ENCODE data around the gene C16orf74.

Gene C16orf74

GRCh38 chr16:85668676-85669424 is 82.0 kb downstream of the C16orf74 start:
- no peak for DNase-seq

- no peak for DNase-seq
Measured at GRCh38 chr16:85667841-85668413, 83.0 kb downstream of the C16orf74 start.

DNA sequence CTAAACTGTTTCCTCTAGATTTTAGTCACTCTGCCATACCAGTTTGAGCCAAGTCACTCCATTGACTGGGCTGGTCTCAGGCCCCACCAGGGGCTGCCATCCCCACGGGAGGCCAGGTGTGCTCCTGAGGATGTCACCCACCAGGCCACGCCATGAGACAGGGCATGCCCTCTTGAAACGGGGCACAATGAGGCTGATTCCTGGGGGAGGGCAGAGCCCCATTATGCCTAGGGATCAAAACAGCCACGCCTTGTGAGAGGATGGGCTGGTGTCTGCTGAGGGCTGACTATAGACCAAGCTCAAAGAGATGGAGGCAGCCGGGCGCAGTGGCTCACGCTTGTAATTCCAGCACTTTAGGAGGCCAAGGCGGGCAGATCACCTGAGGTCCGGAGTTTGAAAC is 83.6 kb downstream of the C16orf74 start:
- DNase-seq: no peak

GRCh38 chr16:85665929-85666328 is 85.0 kb downstream of the C16orf74 start:
- DNase-seq: no peak

DNA sequence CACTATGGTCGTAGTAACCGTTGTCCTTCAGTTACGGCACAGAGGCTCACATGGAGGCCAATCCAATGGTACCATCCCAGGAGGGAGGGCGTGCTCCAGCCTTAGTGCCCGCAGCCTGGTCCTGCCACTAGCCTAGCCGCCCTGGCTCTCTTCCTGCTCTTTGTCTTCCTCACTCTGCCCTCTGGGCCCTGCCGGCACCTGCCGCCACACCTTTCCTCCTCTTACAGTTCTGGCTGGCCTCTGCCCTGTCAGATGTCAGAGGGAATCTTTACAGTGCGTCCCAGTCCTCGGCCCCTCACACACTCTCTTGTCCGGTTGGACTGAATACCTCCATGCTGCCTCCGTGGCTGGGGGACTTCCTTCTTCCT is 85.5 kb downstream of the C16orf74 start:
- no peak for DNase-seq

DNA sequence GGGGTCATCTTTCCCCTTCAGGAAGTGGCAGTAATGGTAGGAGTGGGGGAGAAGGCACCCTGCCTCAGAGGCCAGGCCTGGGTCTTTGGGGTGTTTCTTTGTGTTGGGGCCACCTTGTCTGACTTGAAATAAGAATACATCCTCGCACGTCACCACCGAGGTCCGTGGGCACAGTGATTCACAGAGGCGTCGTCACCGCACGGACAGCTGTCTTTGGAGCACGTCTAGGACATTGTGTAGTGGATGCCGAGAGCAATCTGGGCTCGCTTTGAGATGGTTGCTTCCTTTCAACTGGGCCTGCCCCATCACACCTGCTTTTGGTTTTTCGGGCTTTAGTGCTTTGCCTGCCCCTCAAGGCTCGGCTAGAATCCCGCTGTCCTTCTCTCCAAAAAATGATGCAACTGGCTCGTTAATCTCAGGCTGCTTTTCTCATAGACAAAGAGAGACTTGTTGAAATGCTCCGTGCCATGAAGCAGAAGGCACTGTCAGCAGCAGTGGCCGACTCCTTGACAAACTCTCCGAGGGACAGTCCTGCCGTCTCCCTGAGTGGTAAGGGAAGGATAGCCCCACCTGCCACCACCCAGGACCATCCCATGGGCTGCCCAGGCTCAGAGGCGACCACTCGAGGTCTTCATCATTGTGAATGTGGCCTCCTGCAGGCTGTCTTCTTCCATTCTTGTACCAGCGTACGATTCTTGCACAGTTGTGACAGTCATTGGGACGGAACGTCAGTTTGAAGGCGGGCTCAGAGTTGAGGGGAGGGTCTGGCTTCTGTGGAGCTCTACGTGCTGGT is 86.1 kb downstream of the C16orf74 start:
- no peak for DNase-seq

- no peak for DNase-seq
Measured at GRCh38 chr16:85663891-85664321, 87.0 kb downstream of the C16orf74 start.

DNA sequence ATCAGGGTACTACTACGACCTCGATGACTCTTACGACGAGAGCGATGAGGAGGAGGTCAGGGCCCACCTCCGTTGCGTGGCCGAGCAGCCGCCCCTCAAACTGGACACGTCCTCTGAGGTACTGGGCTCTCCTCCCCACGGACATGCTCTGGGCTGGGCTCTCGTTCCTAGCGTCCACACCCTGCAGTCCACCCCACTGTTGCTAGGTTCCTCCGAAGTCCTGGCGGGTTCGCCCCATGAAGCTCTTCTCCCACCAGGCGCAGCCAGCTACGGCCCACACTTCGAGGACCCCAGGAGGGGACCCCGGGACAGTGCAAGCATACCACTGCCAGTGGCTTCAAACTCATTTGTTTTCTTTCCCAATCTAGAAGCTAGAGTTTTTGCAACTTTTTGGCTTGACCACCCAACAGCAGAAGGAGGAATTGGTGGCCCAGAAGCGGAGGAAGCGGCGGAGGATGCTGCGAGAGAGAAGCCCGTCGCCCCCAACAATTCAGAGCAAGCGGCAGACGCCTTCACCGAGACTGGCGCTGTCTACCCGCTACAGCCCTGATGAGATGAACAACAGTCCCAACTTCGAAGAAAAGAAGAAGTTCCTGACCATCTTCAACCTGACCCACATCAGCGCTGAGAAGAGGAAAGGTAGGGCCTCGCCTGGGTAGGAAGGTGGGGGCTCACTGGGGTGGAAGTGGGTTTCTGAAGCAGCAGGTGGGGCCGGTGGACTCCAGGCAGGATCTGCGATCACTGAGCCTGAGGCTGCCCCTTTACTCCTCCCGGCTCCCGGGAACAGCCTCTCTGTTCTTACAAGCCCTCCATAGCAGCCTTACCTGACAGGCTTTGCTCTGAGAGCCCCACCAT is 87.7 kb downstream of the C16orf74 start:
- no peak for DNase-seq

- DNase-seq: no peak
Measured at GRCh38 chr16:85662482-85662812, 88.4 kb downstream of the C16orf74 start.

DNA sequence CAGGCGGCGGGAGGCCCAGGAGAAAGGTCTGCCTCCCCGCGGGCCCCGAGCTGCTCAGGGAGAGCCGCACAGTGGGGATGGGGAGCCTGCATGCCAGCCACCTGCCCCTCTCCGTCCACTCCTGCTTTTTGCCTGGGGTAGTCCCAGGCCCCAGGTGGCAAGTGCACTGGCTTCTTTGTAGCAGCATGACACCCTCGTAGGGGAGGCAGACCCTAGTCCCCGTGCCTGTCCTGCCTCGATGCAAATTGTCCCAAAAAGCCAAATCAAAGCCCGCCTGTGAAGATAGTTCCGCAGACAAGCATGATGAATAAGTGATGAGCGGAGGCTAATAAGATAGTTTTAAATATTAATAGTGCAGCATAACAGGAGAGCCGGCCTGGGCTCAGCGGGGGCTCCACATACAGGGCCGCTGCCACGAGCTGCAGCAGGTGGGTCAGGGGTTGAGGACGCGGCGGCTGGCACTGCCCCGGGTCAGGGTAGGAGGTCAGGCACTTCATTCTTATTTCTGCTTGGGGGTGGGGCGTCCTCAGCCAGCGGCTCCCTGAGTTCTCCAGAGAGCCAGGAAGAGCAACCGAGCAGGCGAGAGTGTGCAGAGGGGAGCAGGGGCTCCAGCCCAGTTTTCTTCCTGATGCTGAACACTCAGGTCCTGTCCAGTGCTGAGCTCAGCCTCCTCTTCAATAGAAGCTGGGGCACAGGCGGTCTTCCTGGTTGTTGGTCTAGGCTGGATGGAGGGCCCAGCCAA is 89.0 kb downstream of the C16orf74 start:
- DNase-seq: no peak

DNA sequence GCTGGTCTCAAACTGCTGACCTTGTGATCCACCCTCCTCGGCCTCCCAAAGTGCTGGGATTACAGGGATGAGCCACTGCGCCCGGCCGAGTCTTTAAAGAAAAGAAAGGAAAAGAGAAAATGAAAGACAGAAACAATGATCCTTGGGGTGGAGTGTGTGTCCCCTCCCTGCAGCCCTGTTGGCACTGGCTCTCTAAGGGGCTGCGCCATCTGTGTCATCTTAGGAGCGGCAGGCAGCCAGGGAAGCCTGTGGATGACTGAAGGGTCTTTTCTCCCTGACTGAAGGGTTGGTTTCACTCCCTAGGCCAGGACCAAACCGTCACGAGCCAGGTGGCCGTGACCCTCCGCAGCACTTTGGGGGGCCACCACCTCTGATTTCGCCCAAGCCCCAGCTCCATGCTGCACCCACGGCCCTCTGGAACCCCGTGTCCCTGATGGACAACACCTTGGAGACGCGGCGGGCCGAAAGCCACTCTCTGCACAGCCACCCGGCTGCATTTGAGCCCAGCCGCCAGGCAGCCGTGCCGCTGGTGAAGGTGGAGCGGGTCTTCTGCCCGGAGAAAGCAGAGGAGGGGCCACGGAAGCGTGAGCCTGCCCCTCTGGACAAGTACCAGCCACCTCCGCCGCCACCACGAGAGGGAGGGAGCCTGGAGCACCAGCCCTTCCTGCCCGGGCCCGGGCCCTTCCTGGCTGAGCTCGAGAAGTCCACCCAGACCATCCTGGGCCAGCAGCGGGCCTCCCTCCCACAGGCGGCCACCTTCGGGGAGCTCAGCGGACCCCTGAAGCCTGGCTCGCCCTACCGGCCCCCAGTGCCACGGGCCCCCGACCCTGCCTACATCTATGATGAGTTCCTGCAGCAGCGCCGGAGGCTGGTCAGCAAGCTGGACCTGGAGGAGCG is 89.8 kb downstream of the C16orf74 start:
- no peak for DNase-seq

GRCh38 chr16:85659805-85660511 is 90.9 kb downstream of the C16orf74 start:
- peak; percentile 65 to 78 (median 72) for DNase-seq

- DNase-seq: no peak
Measured at GRCh38 chr16:85659336-85659735, 91.6 kb downstream of the C16orf74 start.

DNA sequence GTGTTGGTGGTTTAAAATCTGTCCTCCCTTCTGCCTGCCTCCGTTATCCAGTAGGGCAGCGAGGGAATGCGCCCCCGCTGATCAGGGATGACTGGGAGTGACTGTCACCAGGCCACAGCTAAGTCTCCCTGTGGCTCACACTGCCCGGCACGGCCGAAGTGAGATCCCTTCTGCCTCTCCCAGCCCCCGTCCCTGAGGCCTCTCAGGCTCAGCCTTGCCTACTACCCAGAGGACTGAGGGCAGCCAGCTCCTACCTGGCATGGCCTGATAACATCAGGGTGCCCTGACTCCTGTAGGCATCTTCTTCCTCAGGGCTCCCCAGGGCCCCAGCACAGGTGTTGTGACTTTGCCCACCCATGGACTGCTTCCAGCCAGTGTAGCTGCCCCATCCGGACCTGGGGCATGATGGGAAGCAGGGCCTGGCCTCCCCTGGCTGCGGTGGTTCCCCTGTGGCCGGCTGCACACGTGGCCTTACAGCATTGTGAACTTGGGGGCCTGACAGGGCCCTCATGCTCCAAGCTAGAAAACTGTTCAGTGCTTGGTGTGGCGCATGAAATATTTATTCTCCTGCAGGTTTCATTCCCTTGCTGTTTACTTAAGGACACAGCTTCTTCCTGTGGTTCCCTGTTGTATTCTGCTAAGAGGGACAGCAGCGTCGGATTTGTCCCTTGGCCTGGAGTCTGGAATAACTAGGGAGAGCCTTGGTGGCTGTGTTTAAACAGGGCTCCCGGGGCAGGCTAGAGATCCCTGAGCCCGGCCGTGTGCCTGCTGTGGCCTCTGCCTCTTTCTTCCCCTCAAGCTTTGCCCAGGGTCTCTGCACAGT is 92.2 kb downstream of the C16orf74 start:
- DNase-seq: no peak

- DNase-seq: no peak
Measured at GRCh38 chr16:85657996-85658395, 92.9 kb downstream of the C16orf74 start.

Data from suppressor macrophage (primary cell).